WTC11 (cell line): ENCODE data around the gene IRX4.

Experiments used
- CREM ChIP-seq: sonication (generic); formaldehyde crosslinking; IDR thresholded peaks from 2 replicates; pipeline ENCODE4 v1.8.1; 2022; ENCODE audit warnings: mild to moderate bottlenecking, missing genetic modification reagents, moderate library complexity
- SP1 ChIP-seq: sonication (generic); formaldehyde crosslinking; conservative IDR thresholded peaks from 2 replicates; pipeline ENCODE4 v1.8.1; 2022; ENCODE audit warnings: missing genetic modification reagents
- TF ChIP-seq, protein P1 (sequence below): sonication (generic); formaldehyde crosslinking; IDR thresholded peaks from 2 replicates; pipeline ENCODE4 v1.8.1; 2023; ENCODE audit warnings: mild to moderate bottlenecking, missing genetic modification reagents
- TF ChIP-seq, protein P2 (sequence below): sonication (generic); formaldehyde crosslinking; IDR thresholded peaks from 2 replicates; pipeline ENCODE4 v1.8.1; 2022; ENCODE audit warnings: low read depth, missing genetic modification reagents, borderline replicate concordance
- TF ChIP-seq, protein P3 (sequence below): fragments of 200-600 bp; IDR thresholded peaks from 2 replicates; pipeline ENCODE4 v1.8.0; 2022; ENCODE audit warnings: antibody characterized with exemption
- TF ChIP-seq, protein P4 (sequence below): sonication (generic); formaldehyde crosslinking; IDR thresholded peaks from 2 replicates; pipeline ENCODE4 v1.8.1; 2023; ENCODE audit warnings: mild to moderate bottlenecking, missing genetic modification reagents, moderate library complexity
- TF ChIP-seq, protein P5 (sequence below): sonication (generic); formaldehyde crosslinking; conservative IDR thresholded peaks from 2 replicates; pipeline ENCODE4 v1.8.1; 2022; ENCODE audit warnings: mild to moderate bottlenecking, missing genetic modification reagents

DNA sequence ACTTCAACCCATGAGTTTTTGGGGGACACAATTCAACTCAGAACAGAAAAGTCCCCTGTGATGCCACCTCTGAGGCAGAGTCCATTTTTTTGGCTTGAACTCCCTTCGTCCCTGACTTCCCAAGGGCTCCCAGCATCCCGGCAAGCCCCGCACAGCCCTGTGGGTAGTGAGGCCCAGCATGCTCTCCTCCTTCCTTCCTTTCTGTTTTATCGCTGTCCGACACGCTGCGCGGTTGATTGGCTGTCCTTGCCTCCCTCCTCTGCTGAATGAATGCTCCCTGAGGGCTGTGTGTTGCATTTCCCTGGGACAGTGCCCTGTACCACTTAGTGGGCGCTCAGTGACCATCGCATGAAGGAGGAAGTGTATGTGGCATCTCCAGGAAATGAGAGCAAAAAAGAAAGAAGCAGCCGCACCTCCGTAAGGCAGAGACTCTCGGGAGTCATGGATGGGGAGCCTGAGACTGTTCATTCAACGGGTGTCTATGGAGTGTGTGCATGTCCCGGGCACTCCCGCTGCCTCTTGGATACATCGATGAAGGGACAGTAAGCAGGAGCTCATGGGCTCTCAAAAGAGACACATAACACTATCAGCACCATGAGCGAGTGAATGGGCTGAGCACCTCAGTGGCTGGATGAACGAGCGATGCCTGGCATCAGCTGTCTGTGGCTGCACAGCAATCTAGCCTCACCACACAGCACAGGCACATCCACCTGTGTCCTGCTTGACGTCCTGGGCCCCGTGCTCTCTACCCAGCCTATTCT lies 10.1 kb upstream of the IRX4 start:
- TF ChIP-seq, protein P1, sequence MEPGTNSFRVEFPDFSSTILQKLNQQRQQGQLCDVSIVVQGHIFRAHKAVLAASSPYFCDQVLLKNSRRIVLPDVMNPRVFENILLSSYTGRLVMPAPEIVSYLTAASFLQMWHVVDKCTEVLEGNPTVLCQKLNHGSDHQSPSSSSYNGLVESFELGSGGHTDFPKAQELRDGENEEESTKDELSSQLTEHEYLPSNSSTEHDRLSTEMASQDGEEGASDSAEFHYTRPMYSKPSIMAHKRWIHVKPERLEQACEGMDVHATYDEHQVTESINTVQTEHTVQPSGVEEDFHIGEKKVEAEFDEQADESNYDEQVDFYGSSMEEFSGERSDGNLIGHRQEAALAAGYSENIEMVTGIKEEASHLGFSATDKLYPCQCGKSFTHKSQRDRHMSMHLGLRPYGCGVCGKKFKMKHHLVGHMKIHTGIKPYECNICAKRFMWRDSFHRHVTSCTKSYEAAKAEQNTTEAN (CRISPR knock-in tag): no peak
- TF ChIP-seq CREM (CRISPR knock-in tag) (no peak), SP1 (CRISPR knock-in tag) (no peak)
- TF ChIP-seq, protein P2, sequence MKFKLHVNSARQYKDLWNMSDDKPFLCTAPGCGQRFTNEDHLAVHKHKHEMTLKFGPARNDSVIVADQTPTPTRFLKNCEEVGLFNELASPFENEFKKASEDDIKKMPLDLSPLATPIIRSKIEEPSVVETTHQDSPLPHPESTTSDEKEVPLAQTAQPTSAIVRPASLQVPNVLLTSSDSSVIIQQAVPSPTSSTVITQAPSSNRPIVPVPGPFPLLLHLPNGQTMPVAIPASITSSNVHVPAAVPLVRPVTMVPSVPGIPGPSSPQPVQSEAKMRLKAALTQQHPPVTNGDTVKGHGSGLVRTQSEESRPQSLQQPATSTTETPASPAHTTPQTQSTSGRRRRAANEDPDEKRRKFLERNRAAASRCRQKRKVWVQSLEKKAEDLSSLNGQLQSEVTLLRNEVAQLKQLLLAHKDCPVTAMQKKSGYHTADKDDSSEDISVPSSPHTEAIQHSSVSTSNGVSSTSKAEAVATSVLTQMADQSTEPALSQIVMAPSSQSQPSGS: no peak
- TF ChIP-seq, protein P3, sequence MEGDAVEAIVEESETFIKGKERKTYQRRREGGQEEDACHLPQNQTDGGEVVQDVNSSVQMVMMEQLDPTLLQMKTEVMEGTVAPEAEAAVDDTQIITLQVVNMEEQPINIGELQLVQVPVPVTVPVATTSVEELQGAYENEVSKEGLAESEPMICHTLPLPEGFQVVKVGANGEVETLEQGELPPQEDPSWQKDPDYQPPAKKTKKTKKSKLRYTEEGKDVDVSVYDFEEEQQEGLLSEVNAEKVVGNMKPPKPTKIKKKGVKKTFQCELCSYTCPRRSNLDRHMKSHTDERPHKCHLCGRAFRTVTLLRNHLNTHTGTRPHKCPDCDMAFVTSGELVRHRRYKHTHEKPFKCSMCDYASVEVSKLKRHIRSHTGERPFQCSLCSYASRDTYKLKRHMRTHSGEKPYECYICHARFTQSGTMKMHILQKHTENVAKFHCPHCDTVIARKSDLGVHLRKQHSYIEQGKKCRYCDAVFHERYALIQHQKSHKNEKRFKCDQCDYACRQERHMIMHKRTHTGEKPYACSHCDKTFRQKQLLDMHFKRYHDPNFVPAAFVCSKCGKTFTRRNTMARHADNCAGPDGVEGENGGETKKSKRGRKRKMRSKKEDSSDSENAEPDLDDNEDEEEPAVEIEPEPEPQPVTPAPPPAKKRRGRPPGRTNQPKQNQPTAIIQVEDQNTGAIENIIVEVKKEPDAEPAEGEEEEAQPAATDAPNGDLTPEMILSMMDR: no peak
- TF ChIP-seq, protein P4, sequence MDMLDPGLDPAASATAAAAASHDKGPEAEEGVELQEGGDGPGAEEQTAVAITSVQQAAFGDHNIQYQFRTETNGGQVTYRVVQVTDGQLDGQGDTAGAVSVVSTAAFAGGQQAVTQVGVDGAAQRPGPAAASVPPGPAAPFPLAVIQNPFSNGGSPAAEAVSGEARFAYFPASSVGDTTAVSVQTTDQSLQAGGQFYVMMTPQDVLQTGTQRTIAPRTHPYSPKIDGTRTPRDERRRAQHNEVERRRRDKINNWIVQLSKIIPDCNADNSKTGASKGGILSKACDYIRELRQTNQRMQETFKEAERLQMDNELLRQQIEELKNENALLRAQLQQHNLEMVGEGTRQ: no peak
- TF ChIP-seq, protein P5, sequence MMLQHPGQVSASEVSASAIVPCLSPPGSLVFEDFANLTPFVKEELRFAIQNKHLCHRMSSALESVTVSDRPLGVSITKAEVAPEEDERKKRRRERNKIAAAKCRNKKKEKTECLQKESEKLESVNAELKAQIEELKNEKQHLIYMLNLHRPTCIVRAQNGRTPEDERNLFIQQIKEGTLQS: no peak
